ENCODE data around the gene GABRD.

Gene GABRD

GRCh38 chr1:2056955-2057590, 37.9 kb downstream of the GABRD start:
- DNase-seq: no peak

- no peak for DNase-seq
Measured at GRCh38 chr1:2059290-2059953, 40.3 kb downstream of the GABRD start.

- no peak for DNase-seq
Measured at GRCh38 chr1:2060072-2060471, 40.9 kb downstream of the GABRD start.

- DNase-seq: no peak
Measured at GRCh38 chr1:2060535-2060934, 41.4 kb downstream of the GABRD start.

- no peak for DNase-seq
Measured at GRCh38 chr1:2061065-2061778, 42.1 kb downstream of the GABRD start.

- DNase-seq: no peak
Measured at GRCh38 chr1:2065699-2066098, 46.6 kb downstream of the GABRD start.

DNA sequence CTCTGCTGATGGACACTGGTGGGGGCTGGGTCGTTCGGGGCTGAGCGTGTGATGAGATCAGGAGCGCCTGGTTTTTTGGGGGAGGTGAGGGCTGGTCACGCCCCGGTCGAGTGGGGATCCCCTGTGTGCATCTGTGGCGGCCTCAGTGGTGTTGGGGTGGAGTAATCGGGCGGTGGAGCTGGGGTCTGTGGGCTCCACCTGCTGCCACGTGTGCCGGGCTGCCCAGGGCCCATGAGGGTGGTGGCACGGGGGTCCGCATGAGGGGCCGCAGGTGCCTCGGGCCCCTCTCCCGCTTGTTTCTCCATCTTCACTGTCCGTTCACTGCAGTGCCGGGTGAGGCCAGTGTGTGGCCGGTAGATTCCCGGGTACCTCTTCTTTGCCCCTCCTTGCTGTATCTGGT, 48.2 kb downstream of the GABRD start:
- no peak for DNase-seq

GRCh38 chr1:2067981-2068380, 48.8 kb downstream of the GABRD start:
- DNase-seq: no peak

- DNase-seq: no peak
Measured at GRCh38 chr1:2068951-2069350, 49.8 kb downstream of the GABRD start.

- no peak for DNase-seq
Measured at GRCh38 chr1:2070016-2070415, 50.9 kb downstream of the GABRD start.

GRCh38 chr1:2070800-2071530, 51.8 kb downstream of the GABRD start:
- no peak for DNase-seq

DNA sequence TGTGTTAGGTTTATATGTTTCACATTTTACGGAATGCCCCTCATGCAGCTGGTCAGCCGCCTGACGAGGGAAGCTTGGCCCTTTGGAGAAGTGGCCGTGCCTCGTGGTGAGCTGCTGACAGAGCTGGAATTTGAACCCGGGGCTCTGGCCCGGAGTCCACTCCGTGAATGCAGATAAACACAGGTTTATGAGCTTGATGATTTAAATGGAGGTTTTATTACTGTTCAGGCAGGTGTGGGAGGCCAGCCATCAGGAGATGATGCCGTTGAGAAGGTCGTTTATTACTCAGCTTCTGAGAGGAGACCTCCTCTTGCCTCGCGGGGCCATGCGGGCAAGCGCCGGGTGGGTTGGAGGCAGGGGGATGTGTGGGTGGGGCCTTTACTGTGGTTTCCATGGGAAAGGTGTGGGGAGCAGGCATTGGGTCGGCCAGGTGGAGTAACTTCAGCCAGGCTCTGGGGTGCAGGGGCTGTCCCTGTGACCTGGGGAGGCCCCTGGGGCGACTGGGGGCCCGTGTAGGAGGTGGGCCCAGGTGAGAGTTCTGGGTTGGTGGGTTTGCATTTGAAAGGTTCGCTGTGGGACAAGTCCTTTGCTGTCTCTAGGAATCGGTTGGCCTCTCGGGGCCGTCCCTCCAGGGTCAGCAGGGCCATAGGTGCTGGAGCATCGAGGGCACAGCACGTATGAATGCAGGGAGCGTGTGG, 53.1 kb downstream of the GABRD start:
- DNase-seq: no peak

- DNase-seq: no peak
Measured at GRCh38 chr1:2072891-2073290, 53.7 kb downstream of the GABRD start.

GRCh38 chr1:2073382-2074230, 54.5 kb downstream of the GABRD start:
- no peak for DNase-seq

GRCh38 chr1:2074396-2074795, 55.3 kb downstream of the GABRD start:
- DNase-seq: no peak

DNA sequence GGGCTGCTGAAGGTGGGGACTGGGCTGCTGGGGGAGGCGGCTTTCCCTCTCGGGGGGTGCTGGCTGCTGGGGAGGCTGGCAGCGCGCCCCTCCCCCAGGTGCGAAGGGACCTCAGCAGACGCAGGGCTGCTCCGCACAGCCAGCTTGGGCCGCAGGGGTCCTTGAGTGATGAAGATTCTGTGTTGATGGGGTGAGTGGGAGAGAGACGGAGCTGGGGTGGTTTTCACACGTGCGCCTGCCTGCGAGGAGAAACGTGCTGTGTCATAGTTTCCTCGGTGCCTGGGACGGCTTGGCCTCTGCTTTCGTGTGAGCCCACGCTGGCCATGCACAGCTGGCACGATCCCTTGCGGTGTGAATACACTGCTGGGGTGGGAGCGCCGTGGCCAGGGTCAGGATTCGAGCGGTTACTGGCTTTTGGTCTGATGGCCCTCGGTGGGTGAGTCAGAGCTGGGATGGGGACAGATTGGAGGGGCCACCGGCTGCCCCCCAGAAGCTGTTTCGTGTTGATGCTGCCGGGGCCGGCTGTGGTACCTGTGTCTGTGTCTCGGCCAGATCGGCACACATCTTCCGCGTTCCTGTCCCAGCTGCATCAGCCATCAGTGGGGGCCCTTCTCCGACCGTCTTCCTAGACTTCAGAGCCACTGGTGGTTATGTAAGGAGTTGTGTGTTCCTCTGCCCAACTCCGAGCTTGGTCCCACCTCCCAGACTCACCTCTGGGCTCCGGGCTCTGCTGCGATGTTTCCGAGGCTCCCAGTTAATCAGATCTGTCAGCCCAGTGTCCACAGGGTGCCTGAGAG, 56.0 kb downstream of the GABRD start:
- DNase-seq: no peak

- DNase-seq: no peak
Measured at GRCh38 chr1:2076826-2077225, 57.7 kb downstream of the GABRD start.

DNA sequence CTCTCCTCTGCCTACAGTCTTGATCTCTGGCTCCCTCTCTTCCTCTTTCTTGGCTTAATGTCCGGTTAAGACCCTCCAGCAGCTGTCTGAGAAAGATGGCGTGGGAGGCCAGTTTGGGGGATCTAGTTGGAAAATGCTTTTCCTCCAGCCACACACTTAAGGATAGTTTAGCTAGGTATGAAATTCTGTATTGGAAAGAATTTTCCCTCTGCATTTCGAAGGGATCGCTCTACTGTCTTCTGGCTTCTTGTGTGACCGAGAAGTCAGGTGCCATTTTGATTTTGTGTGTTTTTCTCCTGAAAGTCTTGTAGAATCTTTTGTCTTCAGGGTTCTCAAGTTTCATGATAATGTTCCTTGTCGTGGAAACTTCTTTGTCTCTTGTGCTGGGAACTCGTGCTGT, 59.0 kb downstream of the GABRD start:
- no peak for DNase-seq

- no peak for DNase-seq
Measured at GRCh38 chr1:2079396-2080085, 60.4 kb downstream of the GABRD start.

DNA sequence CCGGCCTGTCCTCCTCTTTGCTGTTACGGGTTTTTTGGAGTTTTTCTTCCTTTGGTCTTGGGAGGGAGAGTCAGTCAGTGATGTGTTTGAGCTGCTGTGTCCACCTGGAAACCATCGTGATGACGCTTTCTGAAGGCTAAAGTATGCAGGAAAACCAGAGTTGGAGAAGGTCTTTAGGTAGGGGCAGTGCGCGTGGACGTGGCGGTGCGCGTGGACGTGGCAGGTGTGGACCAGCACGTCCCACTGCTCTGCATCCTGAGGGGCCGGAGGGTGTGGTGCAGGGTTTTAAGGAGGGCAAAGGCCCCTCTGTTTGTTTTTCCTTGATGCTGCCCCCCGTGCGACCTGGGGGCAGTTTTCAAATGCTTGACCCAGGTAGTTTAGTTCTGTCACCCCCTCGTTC, 61.0 kb downstream of the GABRD start:
- DNase-seq: no peak
